DOHH2 (cell line): Measurements from ENCODE around the gene KRT73.

ENCODE experiments used
- H3F3A ChIP-seq: fragments of 200-600 bp; sonication (generic), shearing (Covaris generic); 2 replicates; pipeline ENCODE4 v1.6.0; 2016; ENCODE audit warnings: antibody characterized with exemption, mild to moderate bottlenecking; ENCODE audit not compliant: control insufficient read depth, insufficient read depth
- H3K27ac ChIP-seq: fragments of 200-600 bp; sonication (generic); 2 replicates; pipeline ENCODE4 v1.5.1; 2014; ENCODE audit warnings: low read depth, mild to moderate bottlenecking, low read length, moderate library complexity
- H3K27me3 ChIP-seq: fragments of 200-600 bp; sonication (generic); 2 replicates; pipeline ENCODE4 v1.6.1; 2014; ENCODE audit warnings: mild to moderate bottlenecking, low read length, mixed read lengths; ENCODE audit not compliant: control insufficient read depth
- H3K36me3 ChIP-seq: fragments of 200-600 bp; sonication (generic); 2 replicates; pipeline ENCODE4 v1.6.1; 2014; ENCODE audit warnings: mild to moderate bottlenecking, low read length, moderate library complexity, mixed read lengths; ENCODE audit not compliant: control insufficient read depth
- H3K4me1 ChIP-seq: fragments of 200-600 bp; sonication (generic); 2 replicates; pipeline ENCODE4 v1.6.1; 2014; ENCODE audit warnings: mild to moderate bottlenecking, low read length, mixed read lengths; ENCODE audit not compliant: control insufficient read depth
- H3K4me2 ChIP-seq: fragments of 200-600 bp; sonication (generic); 2 replicates; pipeline ENCODE4 v1.6.0; 2014; ENCODE audit warnings: mild to moderate bottlenecking, low read length, moderate library complexity
- H3K4me3 ChIP-seq: fragments of 200-600 bp; sonication (generic); 2 replicates; pipeline ENCODE4 v1.5.1; 2014; ENCODE audit warnings: mild to moderate bottlenecking, low read length, mixed read lengths
- H3K79me2 ChIP-seq: fragments of 200-600 bp; sonication (generic); 2 replicates; pipeline ENCODE4 v1.6.1; 2014; ENCODE audit warnings: mild to moderate bottlenecking, low read length, mixed read lengths; ENCODE audit not compliant: control insufficient read depth
- H3K9me2 ChIP-seq: fragments of 200-600 bp; sonication (generic); replicated peaks from 2 replicates; pipeline ENCODE4 v1.6.1; 2014; ENCODE audit warnings: mild to moderate bottlenecking, low read length, mixed read lengths; ENCODE audit not compliant: control insufficient read depth
- H3K9me3 ChIP-seq: fragments of 200-600 bp; sonication (generic); 2 replicates; pipeline ENCODE4 v1.6.1; 2014; ENCODE audit warnings: antibody characterized with exemption, low read length, mixed read lengths; ENCODE audit not compliant: control insufficient read depth, insufficient read depth
- H4K20me1 ChIP-seq: fragments of 200-600 bp; sonication (generic); 2 replicates; pipeline ENCODE4 v1.6.0; 2014; ENCODE audit warnings: low read depth, mild to moderate bottlenecking, antibody characterized with exemption, low read length, moderate library complexity; ENCODE audit not compliant: control insufficient read depth, insufficient read depth
- EZH2phosphoT487 ChIP-seq: fragments of 200-600 bp; sonication (generic); IDR thresholded peaks from 2 replicates; pipeline ENCODE4 v1.6.1; 2017; ENCODE audit warnings: borderline replicate concordance, mild to moderate bottlenecking, antibody characterized with exemption, low read length, moderate library complexity, mixed read lengths
- TF ChIP-seq, protein P1 (sequence below): fragments of 200-600 bp; sonication (generic); IDR thresholded peaks from one replicate; pipeline ENCODE4 v1.5.1; 2014; ENCODE audit warnings: antibody characterized with exemption, mild to moderate bottlenecking, low read depth, low read length; ENCODE audit not compliant: poor library complexity, severe bottlenecking

Gene KRT73

GRCh38 chr12:52561880-52562449 is 56.4 kb downstream of the KRT73 start:
- H3K4me2 ChIP-seq: no peak overlapping the region
- H3K27ac ChIP-seq: no peak overlapping the region
- H3K79me2 ChIP-seq: no peaks in the 10 kb centered on the region
- H3K36me3 ChIP-seq: no peaks in the 10 kb centered on the region
- no peaks in the 10 kb centered on the region for H3K9me3 ChIP-seq
- H3K4me1 ChIP-seq: no peaks in the 10 kb centered on the region
- no peaks in the 10 kb centered on the region for H4K20me1 ChIP-seq
- no peaks in the 10 kb centered on the region for H3K9me2 ChIP-seq
- H3K4me3 ChIP-seq: no peak overlapping the region
- peaks cover 12% of the 10 kb centered on the region; the same call in 1 of the 2 replicates for H3K27me3 ChIP-seq
- TF ChIP-seq, protein P1, sequence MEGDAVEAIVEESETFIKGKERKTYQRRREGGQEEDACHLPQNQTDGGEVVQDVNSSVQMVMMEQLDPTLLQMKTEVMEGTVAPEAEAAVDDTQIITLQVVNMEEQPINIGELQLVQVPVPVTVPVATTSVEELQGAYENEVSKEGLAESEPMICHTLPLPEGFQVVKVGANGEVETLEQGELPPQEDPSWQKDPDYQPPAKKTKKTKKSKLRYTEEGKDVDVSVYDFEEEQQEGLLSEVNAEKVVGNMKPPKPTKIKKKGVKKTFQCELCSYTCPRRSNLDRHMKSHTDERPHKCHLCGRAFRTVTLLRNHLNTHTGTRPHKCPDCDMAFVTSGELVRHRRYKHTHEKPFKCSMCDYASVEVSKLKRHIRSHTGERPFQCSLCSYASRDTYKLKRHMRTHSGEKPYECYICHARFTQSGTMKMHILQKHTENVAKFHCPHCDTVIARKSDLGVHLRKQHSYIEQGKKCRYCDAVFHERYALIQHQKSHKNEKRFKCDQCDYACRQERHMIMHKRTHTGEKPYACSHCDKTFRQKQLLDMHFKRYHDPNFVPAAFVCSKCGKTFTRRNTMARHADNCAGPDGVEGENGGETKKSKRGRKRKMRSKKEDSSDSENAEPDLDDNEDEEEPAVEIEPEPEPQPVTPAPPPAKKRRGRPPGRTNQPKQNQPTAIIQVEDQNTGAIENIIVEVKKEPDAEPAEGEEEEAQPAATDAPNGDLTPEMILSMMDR: no peak
- TF ChIP-seq EZH2phosphoT487: no peak
- H3F3A ChIP-seq: no peaks in the 10 kb centered on the region

GRCh38 chr12:52559979-52560378 is 58.4 kb downstream of the KRT73 start:
- TF ChIP-seq, protein P1: no peak
- TF ChIP-seq EZH2phosphoT487: no peak
- Histone ChIP-seq H3K79me2 (no peaks in the 10 kb centered on the region), H3K4me2 (no peak overlapping the region), H3K27ac (no peak overlapping the region), H3F3A (no peaks in the 10 kb centered on the region), H3K9me2 (no peaks in the 10 kb centered on the region), H4K20me1 (no peaks in the 10 kb centered on the region), H3K27me3 (0 out of 2 replicates have a peak, but pooled peaks cover 9% of the 10 kb centered on the region), H3K36me3 (no peaks in the 10 kb centered on the region), H3K4me1 (no peaks in the 10 kb centered on the region), H3K9me3 (no peaks in the 10 kb centered on the region), H3K4me3 (no peak overlapping the region)

DNA sequence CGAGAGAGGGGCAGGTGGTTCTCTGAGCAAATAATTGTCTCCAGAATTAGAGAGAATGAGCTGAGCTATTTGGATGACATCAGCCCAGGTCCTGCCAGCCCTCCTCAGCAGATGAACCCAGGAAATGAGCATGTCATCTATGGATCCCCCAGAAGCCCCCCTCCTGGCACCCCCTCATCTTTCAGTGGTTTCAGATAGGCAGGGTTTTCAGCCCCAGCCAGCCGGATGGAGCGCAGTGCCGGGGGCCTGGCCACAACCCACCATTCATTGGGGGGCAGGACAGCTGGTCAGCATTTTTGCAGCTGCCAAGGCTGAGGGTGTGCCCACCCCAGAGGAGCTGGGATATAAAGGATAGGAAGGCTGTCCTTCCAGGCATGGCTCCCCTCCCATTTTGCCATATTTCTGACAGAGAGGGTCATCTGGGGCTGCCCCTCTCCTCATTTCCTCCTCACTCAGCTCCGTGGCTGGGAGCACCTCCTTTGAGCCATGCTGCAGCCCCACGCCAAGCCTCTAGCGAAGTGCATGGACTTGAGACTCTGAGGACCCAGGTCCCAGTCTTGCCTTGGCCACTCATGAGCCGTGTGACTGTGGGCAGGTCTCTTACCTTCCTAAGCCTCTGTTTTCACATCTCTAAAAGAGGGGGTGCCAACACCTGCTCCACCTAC is 59.4 kb downstream of the KRT73 start:
- Histone ChIP-seq H3K4me3 (no peak overlapping the region), H4K20me1 (no peaks in the 10 kb centered on the region), H3K27ac (no peak overlapping the region), H3K9me3 (no peaks in the 10 kb centered on the region), H3K4me1 (no peaks in the 10 kb centered on the region), H3F3A (no peaks in the 10 kb centered on the region), H3K79me2 (no peaks in the 10 kb centered on the region), H3K4me2 (no peak overlapping the region), H3K9me2 (no peaks in the 10 kb centered on the region), H3K36me3 (no peaks in the 10 kb centered on the region), H3K27me3 (0 out of 2 replicates have a peak, but pooled peaks cover 5% of the 10 kb centered on the region)
- TF ChIP-seq, protein P1: no peak
- TF ChIP-seq EZH2phosphoT487: no peak
